RKO (cell line): ENCODE measurements around the gene MARK4.
"Not testable (repeated sequence)": the region's sequence is repeated elsewhere in the genome, so short reads cannot be mapped to it uniquely, and the experiment has no call there.

Experiments
- DNase-seq: peaks from one replicate; pipeline ENCODE4 v3.0.0-alpha.2; 2016; ENCODE audit warnings: low spot score

The MARK4 gene

DNA sequence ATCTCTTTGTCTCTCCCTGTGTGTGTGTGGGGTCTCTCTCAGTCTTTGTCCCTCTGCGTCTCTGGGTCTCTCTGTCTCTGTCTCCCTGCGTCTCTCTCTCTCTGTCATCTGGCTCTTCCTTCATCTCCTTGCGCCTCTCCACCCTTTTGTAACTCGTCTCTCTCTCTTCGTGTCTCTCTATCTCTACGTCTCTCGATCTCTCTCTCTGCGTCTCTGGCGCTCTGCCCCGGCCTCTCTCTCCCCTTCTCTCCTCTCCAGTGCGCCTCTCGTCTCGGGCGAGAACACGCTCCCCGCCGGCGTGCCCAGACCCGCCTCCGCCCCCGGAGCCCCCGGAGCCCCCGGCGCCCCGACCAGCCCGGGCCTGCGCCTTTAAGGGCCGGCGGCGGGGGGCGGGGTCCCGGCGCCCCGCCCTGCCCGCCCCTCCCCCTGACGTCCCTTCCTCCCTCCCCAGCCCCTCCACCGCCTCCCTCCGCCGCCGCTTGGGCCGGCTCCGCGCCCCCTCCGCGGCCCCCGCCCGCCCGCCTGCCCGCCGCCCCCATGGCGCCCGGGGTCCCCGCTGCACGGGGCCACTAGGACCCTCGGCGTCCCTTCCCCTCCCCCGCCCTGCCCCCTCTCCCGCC lies at the start of gene MARK4:
TSS of gene MARK4 (plus strand) at position 440 of the 620 bp plus-strand sequence. CDS start 318 bp downstream, outside the sequence.
- peak; percentile 52 for DNase-seq

DNA sequence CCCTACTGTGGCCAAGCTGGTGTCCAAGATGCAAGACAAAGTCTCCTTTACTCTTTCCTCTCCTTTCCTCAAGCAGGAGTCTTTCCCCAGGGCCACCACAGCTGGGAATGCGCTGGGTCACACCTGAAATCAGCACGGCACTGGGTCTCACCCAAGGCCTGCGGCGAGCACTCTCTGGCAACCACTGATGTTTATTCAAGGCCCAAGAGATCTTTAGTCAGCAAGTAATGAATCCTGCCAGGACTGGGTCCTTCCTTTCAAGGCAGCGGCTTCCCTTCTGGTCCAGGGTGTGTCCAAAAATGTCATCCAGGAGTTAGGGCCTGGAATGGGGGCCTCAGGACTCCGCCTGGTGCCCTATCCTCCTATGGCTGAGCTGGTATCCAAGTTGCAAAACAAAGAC lies 48.4 kb upstream of the MARK4 start:
- DNase-seq: no peak

DNA sequence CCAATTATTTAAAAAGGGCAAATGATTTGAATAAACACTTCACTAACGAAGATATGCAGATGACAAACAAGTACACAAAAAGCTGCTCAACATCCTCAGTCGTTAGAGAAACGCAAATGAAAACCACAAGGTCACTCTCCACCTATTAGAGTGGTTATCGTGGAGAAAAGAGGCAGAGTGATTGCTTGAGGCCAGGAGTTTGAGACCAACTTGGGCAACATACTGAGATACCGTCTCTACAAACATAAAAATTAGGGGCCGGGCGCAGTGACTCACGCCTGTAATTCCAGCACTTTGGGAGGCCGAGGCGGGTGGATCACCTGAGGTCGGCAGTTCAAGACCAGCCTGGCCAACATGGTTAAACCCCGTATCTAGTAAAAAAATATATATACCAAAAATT lies 45.3 kb upstream of the MARK4 start:
- no peak for DNase-seq

DNA sequence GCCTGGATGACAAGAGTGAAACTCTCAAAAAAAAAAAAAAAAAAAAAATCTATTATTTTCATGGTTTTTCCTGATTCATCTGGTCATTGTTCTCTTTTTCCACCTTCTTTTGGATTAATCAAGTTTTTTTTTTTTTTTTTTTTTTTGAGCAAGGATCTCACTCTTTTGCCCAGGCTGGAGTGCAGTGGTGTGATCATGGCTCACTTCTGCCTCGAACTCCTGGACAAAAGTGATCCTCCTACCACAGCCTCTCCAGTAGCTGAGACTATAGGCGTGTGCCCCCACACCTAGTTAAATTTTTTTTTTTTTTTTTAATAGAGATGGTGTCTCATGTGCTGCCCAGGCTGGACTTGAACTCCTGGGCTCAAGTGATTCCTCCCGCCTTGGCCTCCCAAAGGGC lies 44.7 kb upstream of the MARK4 start:
- DNase-seq: no peak

DNA sequence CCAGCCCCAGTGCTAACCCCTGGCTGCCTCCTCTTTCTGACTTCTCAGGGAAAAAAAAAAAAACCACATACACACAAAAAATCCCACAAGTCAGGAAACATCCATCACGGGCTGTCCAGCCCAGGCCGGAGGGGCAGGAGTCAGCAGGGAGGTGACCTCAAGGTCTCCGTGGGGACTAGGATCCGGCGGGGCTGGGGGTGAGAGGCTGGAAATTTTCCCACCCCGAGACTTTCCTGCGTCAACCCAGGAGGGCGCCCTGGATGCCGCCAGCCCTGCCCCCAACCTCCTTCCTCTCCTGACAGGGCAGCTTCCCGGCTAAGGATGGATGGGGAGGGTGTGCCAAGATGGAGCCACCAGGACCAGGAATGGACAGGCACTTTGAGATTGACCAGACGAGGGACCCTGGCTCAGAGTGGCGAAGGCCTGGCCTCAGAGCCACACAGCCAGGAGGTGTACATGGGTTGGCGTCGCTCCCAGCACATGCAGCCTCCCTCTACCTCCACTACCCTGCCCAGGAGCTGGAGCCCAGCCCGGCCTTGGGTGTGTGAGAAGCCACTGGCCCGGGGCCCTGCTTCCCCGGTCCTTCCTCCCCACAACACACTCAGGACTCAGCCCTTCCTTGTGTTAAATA lies 39.2 kb upstream of the MARK4 start:
- no peak for DNase-seq

DNA sequence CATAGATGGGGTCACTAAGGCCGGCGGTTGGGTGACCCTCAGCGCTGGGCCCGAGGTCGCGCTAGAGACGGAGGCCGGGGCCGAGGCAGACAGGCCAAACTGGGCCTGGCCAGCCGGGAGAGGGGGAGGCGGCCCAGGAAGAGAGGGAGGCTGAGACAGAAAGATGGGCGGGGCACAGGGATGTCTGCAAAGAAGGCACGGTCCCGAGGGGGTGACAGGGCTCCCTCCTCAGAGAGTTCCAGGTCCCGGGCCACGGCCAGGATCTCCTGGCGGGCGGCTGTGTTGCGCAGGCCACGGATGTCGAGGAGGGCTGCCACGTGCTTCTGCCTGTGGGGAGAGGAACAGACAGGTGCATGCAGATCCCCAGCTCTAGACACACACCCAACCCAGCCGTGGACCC lies 38.0 kb upstream of the MARK4 start:
- DNase-seq: no peak

DNA sequence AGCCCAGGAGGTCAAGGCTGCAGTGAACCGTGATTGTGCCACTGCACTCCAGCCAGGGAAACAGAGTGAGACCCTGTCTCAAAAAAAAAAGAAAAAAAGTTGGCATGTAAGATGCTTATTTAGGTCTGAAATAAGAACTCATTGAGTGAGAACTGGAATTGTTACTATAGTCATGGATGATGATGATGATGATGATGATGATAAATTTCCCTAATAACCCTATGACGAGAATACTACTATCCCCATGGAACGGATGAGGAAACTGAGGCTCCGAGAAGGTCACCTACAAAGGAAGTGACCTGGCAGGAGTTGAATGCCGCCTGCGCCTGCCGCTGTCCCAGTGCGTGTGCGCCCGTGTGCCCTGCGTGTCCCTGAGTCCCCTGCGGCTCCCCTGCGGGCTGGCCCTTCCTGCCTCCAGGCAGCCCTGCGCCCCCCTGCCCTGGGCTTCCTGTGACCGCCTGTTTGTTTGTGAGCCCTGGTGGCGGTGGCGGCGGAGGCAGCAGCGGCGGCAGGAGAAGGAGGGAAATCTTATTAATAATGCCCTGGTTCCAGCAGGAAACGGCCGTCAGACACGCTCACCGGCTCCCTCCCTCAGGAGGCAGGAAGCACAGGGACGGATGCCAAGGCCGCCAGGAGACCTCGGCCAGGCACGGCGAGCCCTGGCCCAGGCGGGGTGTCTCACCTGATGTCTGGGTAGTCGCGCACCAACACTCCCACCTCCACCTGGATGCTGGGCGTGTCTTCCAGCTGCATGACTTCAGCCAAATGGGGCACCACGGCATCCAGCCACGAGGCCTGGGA lies 35.5 kb upstream of the MARK4 start:
- DNase-seq: no peak

DNA sequence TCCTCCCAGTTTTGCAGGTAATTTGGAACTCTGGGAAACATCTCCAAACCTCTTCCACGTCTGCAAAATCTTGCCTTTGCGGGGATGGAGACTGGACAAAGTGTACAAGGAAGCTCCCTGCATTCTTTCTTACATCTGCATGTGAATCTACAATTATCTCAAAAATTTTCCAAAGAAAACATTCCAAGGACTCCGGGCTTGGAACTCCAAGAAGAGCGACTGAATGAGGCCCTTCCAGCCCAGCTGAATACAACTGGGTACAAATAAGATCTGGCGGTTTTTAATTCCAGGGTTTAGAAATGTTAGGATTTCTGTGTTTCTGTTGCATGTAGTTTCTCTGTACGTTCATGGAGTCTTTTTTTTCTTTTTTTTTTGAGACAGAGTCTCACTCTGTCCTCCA lies 34.4 kb upstream of the MARK4 start:
- DNase-seq: no peak

DNA sequence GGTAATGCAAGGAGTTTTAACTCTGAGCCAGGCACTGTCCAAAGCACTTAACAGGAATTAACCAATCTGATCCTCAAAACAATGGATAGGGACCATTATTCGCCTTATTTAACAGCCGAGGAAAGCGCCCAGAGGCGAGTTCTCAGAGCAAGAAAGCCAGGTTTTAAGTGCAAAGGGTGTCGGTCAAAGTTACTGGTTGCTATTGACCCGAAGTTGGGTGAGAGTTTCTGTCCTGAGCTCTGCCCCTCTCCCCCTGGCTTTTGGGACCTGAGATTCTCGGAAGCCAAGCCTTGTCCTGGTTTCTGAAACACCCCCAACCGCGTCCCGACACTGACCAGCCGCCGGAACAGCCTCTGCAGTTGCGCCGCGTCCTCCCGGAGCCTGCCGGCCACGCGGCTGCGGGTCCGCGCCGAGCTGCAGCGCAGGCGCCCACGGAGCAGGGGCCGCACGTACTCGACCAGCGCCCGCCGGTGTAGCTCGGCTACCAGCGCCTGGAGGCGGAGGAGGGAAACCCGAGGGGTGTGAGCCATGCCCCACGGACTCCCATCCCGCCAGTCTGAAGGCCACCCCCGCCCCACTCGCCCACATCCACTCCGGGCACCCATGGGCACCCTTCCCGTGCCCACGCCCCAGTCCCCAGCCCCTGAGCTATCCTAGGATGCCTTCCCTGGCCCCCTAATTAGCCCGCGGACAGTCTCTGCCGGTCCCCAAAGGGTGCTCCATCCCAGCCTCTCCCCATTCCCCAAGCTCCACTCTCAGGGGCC lies 33.7 kb upstream of the MARK4 start:
- no peak for DNase-seq

DNA sequence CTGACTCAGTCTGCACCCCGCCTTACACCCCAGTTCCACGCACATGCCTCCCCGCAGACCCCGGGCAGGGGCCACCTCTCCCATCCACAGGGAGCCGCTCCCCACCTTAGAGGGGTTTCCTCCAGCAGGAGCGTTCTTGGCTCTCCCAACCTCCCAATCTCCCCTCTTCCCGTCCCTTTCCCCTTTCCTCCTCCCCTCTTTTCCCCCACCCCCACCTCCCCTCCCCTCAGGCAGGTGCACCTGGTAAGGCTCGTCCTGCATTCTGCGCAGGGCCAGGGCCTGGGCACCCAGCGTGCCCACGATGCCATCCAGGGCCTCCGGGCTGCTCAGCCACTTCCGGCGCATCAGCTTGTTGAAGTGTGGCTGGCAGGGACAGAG lies 33.1 kb upstream of the MARK4 start:
- no peak for DNase-seq

DNA sequence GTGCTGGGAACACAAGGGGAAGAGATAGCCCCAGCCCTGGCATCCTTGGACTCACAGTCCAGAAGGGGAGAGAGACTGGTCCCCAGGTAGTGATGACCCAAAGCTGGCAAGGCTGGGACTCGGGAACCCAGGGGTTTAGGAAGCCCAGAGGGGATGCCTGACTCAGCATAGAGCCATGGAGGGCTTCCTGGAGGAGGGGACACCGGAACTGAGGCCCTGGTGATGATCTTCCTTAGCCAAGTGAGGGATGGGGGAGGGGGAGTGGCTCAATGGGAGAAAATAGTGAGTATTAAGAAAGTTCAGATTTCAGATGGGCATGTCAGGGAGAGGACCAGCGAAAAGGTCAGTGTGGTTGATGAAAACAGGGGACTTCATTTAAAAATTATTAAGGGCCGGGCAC lies 32.6 kb upstream of the MARK4 start:
- no peak for DNase-seq

DNA sequence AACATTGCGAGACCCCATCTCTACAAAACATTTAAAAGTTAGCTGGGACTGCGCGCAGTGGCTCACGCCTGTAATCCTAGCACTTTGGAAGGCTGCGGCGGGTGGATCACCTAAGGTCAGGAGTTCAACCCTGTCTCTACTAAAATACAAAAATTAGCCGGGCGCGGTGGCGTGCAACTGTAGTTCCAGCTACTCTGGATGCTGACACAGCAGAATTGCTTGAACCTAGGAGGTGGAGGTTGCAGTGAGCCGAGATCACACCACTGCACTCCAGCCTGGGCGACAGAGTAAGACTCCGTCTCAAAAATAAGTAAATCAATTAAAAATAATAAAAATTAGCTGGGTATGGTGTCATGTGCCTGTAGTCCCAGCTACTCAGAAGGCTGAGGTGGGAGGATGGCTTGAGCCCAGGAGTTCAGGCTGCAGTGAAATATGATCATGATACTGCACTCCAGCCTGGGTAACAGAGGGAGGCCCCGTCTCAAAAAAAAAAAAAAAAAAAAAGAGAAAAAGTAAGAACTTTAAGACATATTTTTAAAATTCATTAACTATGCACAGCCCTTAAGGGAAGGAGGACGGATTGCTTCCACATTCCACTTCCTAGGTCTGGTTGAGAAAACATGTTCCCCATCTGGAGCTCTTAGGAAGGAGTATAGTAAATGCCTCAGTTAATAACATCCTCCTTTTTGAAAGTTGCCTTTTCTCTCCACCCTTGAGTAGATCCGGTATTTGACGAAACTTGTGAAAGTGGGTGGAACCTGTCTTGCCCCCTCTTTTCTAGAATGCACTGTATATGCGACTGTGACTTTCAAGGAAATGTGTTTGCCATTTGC lies 31.9 kb upstream of the MARK4 start:
- no peak for DNase-seq

DNA sequence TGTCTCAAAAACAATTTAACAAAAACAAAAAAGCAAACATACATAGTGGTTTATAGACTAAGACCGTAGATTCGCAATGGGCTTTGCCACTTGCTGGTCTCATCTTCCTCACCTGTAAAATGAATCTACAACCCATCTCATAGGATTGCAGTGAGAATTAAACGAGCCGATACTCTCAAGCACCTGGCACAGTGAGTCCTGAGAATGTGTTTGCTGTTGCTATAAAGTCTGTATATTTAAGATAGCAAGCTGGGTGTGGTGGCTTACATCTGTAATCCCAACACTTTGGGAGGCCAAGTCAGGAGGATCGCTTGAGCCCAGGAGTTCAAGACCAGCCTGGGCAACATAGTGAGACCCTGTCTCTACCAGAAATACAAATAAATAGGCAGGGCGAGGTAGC lies 28.3 kb upstream of the MARK4 start:
- no peak for DNase-seq

DNA sequence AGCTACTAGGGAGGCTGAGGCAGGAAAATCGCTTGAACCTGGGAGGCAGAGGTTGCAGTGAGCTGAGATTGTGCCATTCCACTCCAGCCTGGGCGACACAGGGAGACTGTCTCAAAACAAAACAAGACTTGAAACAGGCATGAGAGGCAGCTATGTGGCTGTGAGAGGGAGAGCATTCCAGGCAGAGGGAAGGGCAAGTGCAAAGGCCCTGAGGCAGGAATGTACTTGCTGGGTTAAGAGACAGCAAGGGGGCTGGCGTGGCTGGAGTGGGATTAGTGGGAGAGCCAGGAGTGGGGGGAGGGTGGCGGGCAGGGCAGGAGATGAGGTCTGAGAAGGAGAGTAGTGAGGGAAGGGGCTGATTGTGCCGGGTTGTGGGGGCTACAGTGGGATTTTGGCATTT lies 27.2 kb upstream of the MARK4 start:
- no peak for DNase-seq

DNA sequence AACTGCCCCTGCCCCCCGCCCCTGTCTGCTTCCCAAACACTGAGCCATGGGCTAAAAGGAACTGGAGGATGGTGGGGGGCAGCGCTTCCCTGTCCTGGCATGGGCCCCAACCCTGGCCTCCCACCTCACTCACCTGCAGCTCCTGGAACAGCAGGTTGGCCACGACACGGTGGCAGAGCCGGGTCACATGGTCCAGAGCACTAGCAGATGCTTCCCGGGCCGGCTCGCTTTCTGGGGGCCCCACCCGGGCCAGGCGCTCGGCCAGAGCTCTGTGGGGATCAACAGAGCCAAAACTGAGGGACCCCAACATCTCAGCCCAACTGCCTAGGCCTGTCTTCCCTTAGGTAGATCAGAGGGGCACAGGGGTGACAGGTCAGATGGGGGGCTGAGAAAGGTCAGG lies 26.4 kb upstream of the MARK4 start:
- DNase-seq: no peak

DNA sequence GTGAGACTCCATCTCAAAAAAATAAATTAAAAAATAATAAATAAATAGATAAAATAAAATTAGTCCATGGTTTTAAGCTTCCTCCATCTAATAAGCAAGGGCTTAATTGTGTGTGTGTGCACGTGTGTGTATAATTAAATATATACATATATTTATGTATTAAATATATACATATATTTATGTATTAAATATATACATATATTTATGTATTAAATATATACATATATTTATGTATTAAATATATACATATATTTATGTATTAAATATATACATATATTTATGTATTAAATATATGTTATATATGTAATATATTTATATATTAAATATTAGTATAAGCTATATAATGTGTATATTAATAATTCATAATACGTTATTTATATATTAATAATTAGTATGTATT lies 22.0 kb upstream of the MARK4 start:
- DNase-seq: not testable (repeated sequence)

DNA sequence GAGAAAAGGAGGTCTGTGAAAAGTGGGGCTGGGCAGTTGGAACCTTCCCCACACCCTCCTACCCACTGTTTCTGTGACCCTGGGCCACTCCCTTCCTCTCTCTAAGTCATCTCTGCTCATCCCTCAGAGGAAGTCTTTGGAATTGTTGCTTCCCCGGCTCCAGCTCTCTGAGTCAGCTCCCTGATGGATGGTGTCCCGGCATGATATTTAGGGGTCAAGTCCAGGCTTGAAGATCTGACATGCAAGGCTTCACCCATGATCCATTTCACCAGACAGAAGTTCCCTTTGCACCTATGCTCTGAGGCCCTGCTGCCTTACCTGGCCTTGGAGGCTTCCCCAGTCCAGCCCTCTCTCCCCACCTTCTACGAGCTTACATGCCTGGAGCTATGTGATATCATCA lies 19.2 kb upstream of the MARK4 start:
- no peak for DNase-seq

DNA sequence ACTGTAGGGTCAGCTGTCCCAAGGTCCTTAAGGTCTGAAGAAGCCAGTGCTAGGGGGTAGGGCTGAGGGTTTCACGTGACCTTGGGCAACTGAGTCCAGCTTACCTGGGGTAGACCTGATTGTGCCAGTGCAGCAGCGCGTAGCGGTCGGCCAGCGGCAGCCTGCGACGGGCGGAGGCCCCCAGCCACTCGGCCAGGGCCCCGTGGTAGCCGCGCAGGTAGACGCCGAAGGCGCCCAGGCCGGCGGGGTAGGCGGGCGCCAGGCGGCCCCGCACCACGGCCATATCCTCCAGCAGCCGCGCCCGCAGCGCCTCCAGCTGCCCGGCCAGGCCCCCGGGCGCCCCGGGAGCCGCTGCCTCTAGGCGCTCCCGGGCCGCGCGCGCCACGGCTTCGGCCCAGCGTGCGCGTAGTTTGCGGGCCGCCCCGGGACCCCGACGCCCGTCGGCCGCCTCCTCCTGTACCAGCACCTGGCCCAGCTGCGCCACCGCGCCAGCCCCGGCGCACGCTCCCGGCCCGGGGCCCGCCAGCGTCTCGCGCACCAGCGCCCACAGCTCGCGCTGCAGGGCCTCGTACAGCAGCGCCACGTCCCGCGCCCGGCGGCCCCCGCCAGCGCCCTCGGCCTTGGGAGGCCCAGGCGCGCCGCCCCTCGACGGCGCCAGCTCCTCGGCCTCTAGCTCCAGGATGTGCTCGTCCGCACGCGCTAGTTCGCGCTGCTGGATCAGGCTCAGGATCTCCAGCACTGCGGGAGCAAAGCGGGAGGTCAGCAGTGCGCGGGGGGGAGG lies 16.8 kb upstream of the MARK4 start:
- no peak for DNase-seq

DNA sequence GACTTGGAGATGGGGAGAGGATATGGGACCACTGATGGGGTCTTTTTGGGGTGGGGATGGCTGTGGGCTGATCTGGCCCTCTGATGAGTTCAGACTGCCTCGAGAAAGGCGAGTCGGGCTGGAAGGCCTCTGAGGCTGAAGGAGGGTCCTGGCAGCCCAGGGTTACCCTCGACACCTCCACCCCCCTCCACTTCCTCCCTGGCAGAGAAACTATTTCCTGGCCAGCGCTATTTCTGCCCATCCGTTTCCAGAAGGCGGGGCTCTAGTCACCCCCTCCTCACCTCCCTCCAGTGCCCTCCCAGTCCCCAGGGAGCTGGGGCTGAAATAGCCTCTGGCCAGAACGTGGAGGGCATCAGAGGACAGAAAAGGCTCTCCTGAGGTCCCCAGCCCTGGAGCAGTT lies 15.6 kb upstream of the MARK4 start:
- no peak for DNase-seq

DNA sequence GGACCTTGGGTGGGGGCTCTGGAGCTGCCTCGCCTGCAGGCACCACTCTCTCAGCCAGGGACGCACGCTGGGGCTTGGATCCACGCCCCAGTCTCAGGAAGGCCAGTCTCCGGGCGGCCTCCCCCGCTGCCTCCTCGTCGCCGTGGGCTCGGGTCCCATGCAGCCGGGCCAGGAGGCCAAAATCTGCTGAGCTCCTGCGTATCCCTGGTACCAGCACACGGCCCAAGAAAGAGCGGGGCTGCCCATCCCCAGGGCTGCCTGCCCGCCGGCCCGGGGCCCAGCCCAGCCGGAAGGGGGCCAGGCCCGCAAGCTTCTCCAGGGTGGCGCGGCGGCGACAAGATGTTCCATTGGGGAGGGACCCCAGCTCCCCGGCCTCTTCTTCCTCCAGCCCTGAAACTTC lies 12.5 kb upstream of the MARK4 start:
- DNase-seq: no peak

DNA sequence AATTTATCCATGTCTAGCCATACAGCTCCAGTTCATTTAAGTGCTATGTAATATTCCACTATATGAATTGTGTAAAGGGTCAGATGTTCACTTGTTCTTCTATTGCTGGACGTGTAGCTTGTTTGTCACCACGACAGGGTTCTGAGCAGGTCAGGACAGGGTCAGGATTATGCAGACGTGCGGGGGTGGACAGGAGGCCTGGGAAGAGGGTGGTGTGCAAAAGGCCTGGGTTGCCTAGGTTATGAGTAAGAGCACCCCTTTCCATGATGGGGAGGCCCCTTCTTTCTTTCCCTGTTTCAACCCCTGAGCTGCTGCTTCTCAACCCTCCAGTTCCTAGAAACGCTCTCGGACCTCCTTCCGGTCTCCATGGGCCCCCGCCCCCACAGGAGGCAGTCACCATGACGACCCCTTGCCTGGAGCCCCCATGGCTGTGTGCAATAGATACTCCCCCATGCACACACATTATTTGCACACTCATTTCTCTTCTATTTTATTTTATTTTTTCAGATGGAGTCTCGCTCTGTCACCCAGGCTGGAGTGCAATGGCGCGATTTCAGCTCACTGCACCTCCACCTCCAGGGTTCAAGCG lies 7.8 kb upstream of the MARK4 start:
- DNase-seq: peak; percentile 37
